GM12891 (cell line): Measurements from ENCODE around the gene EOLA1.
A peak's percentile ranks its signal among the peaks of the same experiment; 100 is the strongest.
"Not testable (repeated sequence)": the region's sequence is repeated elsewhere in the genome, so short reads cannot be mapped to it uniquely, and the experiment has no call there.

ENCODE experiments used
- DNase-seq: peaks from one replicate; pipeline ENCODE4 v3.0.0; 2011; ENCODE audit warnings: low spot score; ENCODE audit not compliant: insufficient read length
- FAIRE-seq: peaks from 2 replicates; lab custom pipeline; 2011; peaks lifted over from hg19 to GRCh38; lab: Jason Lieb, UNC
- PAX5 ChIP-seq: IDR thresholded peaks from 2 replicates; pipeline ENCODE4 v1.6.1; 2011; ENCODE audit warnings: low read length, moderate library complexity, mild to moderate bottlenecking; ENCODE audit not compliant: insufficient read depth, severe bottlenecking
- POLR2A ChIP-seq: IDR thresholded peaks from 2 replicates; pipeline ENCODE4 v1.6.1; 2011; ENCODE audit warnings: low read depth, low read length, control low read depth
- POLR2AphosphoS5 ChIP-seq: IDR thresholded peaks from 2 replicates; pipeline ENCODE4 v1.6.1; 2011; ENCODE audit warnings: low read depth, low read length, control low read depth
- POU2F2 ChIP-seq: IDR thresholded peaks from 2 replicates; pipeline ENCODE4 v1.6.1; 2011; ENCODE audit warnings: low read depth, mild to moderate bottlenecking, control low read depth, low read length, moderate library complexity
- SPI1 ChIP-seq: IDR thresholded peaks from 2 replicates; pipeline ENCODE4 v1.6.1; 2011; ENCODE audit warnings: low read depth, low read length, control low read depth
- TAF1 ChIP-seq: IDR thresholded peaks from 2 replicates; pipeline ENCODE4 v1.6.1; 2011; ENCODE audit warnings: low read depth, low read length, control low read depth

EOLA1 gene

DNA sequence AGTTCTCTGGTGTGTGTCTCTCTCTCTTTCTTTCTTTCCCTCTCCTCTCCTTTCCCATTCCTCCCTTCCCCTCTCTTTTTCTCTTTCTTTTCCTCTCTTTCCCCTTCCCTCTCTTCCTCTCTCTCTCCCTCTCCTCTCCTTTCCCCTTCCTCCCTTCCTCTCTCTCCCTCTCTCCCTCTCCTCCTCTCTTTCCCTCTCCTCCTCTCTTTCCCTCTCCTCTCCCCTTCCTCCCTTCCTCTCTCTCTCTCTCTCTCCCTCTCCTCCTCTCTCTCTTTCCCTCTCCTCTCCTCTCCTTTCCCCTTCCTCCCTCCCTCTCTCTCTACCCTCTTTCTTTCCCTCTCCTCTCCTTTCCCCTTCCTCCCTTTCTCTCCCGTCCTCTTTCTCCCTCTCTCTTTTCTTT is 12.4 kb upstream of the EOLA1 start:
- TF ChIP-seq SPI1 (no peak), POLR2AphosphoS5 (no peak), POU2F2 (no peak), TAF1 (no peak), PAX5 (no peak), POLR2A (no peak)
- DNase-seq (no peak), FAIRE-seq (no peak)

DNA sequence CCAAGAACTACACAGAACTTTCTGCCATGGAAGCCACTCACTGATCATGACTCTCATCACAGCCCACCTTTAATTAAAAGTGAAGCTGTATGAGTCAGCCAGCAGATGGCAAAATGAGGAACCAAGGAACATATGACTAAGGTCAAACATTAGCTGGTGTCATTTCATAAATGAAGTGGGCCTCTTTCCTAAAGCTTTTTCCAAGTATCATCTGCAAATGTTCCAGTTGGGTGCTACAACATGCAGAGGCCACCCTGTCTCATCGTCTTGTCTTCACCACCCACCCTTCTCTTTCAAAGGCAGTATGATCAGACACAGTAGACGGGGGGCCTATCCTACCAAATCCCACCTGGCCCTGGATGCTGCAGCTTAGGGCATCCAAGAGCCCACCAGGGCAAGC is 9.2 kb upstream of the EOLA1 start:
- no peak for DNase-seq
- peak; percentile 79 for FAIRE-seq

DNA sequence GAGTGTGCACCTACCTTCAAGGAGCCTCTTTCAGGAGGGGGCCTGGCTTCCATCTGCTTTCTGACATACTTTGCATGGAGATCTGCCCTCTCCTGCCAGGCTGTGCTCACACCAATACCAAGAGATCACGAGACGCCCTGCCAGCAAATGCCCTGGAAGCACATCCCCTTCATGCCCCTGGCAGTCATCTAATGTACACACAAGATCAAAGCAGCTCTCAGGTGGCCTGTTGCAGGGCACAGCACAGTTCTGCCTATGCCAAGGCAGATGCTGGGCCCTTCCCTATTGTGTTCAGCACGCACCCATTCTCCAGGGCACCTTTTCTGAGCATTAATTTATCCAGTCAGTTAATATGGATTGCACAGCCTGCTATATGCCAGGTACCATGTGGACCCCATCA is 7.9 kb upstream of the EOLA1 start:
- DNase-seq, result not testable (repeated sequence)
- FAIRE-seq, result peak; percentile 23

More for the DNA sequence above, 9.2 kb upstream of the EOLA1 start:
- TF ChIP-seq SPI1, result peak; percentile 45
- no peak for TF ChIP-seq POLR2A

GRCh38 chrX:149533999-149534398 is 6.8 kb upstream of the EOLA1 start:
- not testable (repeated sequence) for FAIRE-seq, DNase-seq

DNA sequence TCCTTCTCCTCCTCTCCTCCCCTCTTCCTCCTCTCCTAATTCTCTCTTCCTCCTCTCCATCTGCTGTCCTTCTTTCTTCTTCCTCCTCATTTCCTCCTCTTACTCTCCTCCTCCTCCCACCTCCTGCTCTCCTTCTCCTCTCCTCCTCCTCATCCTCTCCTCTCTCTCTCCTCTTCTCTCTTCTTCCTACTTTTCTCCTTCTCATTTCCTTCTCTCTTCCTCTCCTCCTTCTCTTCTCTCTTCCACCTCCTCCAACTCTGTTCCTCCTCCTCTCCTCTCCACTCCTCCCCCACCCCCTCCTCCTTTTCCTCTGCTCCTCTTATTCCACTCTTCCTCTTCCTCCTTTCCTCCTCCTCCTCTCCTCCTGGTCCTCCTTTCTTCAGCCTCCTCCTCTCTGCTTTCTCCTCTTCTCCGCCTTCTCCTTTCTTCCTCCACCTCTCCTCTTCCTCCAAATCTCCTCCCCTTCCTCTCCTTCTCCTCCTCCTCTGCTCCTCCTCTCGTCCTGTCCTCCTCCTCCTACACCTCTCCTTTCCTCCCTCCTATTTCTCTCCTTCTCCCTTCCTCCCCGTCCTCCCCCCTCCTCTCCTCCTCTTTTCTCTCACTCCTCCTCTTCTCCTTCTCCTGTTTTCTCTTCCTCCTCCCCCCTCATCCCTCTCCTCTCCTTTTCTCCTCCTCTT is 5.7 kb upstream of the EOLA1 start:
- FAIRE-seq, DNase-seq: not testable (repeated sequence)

- TF ChIP-seq SPI1, result peak; percentile 59
- FAIRE-seq, result peak; percentile 94
- DNase-seq, result not testable (repeated sequence)
These were observed 3.3 kb upstream of the EOLA1 start for GRCh38 chrX:149537474-149537873.

- FAIRE-seq (peak; percentile 99), DNase-seq (peak; percentile 44)
- TF ChIP-seq TAF1, result no peak
- no peak for TF ChIP-seq POLR2AphosphoS5
- no peak for TF ChIP-seq SPI1
- TF ChIP-seq POLR2A, result no peak
- TF ChIP-seq PAX5, result peak; percentile 26
These were observed 1.3 kb upstream of the EOLA1 start for GRCh38 chrX:149539283-149540130.

GRCh38 chrX:149540131-149540620 is 636 bp upstream of the EOLA1 start:
- DNase-seq, result peak; percentile 50
- TF ChIP-seq SPI1 (no peak), TAF1 (no peak), POLR2AphosphoS5 (no peak), POLR2A (no peak), PAX5 (no peak), POU2F2 (no peak)
- FAIRE-seq, result no peak

DNA sequence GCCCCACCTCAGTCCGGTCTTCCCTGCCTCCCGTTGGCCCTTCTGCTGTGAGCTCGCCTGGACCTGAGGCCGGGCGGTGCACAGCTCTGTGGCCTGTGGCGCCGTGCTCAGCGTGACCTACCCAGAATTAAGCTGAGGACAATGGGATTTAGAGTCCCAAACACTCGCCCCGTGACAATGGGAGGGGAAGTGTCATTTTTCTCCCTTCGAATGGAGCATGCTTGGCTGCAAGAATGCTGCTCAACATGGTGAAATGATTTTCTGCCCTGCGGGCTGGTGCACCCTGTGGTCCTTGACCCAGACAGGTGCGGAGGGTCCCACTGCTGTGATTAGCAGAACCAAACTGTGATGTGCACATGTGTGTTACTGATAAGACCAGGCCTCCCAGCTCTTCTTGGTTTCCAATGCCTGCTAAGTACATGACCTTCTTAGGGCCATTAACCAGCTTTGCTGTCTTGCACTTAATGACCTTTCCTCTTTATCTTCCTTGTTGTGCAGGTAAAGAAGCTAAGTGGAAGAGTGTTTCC is 772 bp downstream of the EOLA1 start:
- no peak for DNase-seq
- FAIRE-seq, result peak; percentile 5
- TF ChIP-seq POLR2AphosphoS5 (no peak), TAF1 (no peak), POLR2A (no peak), SPI1 (no peak), POU2F2 (no peak)

GRCh38 chrX:149545545-149546543 is 5.0 kb downstream of the EOLA1 start:
- peak; percentile 35; the same call in 1 of the 2 replicates for TF ChIP-seq SPI1
- not testable (repeated sequence) for DNase-seq
- FAIRE-seq, result peak; percentile 63

DNA sequence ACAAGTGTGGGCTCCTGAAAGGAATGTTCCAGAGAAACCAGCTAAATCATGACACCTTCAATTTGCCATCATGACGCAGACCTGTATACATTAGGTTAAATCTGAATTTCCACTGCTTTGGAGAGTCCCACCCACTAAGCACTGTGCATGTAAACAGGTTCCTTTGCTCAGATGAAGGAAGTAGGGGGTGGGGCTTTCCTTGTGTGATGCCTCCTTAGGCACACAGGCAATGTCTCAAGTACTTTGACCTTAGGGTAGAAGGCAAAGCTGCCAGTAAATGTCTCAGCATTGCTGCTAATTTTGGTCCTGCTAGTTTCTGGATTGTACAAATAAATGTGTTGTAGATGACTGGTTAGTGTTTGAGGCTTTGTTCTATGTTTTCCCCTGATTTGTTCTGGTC is 6.2 kb downstream of the EOLA1 start:
- peak; percentile 91 for FAIRE-seq
- DNase-seq, result not testable (repeated sequence)

DNA sequence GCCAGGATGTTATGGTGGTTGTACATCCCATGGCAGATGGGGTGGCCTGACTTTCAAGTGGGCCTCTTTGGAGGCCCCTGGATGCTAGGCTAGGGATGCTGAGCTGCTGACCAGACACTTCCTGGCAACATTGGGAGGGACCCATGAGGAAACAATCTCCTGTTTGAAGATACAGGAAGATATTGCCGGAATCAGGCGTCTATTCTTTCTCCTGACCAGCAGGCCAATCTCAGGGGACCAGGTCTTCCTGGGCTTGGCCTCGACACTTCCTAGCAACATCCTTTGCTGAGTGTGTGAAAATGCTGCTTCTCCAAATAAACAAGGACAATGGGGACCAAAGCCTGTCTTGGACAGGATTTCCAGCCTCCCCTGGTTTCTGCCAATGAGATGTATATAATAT is 7.0 kb downstream of the EOLA1 start:
- not testable (repeated sequence) for DNase-seq, FAIRE-seq

- peak; percentile 79 for FAIRE-seq
- DNase-seq, result not testable (repeated sequence)
These were observed 8.9 kb downstream of the EOLA1 start, which contains the start of gene HSFX3 for GRCh38 chrX:149549701-149550100. Gene HSFX3, minus strand, starts transcription at chrX:149549924. Its CDS starts 72 bp downstream, at chrX:149549852.

GRCh38 chrX:149550454-149550853 is 9.6 kb downstream of the EOLA1 start:
- FAIRE-seq, result peak; percentile 92
- not testable (repeated sequence) for DNase-seq

DNA sequence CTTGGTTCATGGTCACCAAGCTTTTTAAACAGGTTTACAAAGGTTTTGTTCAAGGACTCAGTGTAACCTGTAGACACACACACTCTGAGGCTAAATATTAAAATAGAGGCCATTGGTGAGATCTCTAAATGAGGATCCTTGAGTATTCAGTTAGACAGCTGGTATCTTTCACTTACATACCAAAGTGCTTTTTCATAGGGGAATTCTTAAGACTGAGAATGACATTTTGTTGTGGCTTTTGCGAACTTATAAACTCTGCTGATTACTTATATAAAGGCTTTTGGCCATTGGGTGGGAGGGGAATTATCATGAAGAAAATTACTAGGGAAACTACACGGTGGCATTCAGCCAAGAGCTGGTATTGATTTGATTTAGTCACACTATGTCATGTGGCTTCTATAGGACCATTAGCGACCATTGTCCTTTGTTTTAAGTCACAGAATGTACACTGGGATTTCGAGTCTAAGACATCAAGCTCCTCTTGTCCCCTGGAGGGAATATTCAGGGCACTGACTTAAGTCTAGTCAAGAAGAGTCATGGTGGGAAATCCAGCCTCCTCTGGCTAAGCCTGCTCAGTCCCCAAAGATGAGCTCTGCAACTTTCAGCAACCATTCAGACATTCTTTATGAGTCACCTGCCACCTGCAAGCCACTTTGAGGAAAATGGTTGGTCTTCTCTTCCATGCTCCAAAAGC is 10.6 kb downstream of the EOLA1 start:
- not testable (repeated sequence) for DNase-seq
- FAIRE-seq, result peak; percentile 84
